NCI-H748 treated with DMSO at 0.1 percent for 48 hours (cell line): ENCODE results near the gene IQCH.

Experiments
- DNase-seq: peaks from one replicate; lab custom pipeline; 2025; lab: John Stamatoyannopoulos, UW

IQCH gene

GRCh38 chr15:67300266-67301025 is 45.9 kb downstream of the IQCH start:
- DNase-seq, result no peak

GRCh38 chr15:67303490-67304363 is 49.1 kb downstream of the IQCH start:
- peak; percentile 1 for DNase-seq

- no peak for DNase-seq
Observed at GRCh38 chr15:67304778-67305177, 50.2 kb downstream of the IQCH start.

DNA sequence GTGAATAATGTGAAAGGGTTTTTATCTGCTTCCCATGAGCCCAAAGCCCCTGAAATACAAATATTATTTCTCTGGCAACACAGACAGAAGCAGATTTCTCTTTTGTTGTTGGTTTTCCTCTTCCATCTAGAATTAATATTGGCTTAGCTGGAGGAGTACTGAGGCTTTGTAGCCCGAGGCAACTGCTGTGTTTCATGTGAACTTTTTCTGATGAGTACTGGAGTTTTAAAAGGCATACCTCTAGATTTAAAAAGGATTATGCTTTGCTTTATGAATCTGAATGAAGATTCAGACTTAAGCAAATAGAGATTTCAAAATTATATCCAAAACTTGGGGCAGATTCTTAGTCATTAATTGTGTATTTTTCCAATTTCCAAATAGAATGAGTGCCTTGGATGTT is 50.9 kb downstream of the IQCH start:
- DNase-seq, result no peak

- no peak for DNase-seq
Observed at GRCh38 chr15:67307156-67307555, 52.6 kb downstream of the IQCH start.

GRCh38 chr15:67307889-67308597 is 53.5 kb downstream of the IQCH start:
- no peak for DNase-seq

GRCh38 chr15:67311731-67312130 is 57.1 kb downstream of the IQCH start:
- DNase-seq, result no peak

DNA sequence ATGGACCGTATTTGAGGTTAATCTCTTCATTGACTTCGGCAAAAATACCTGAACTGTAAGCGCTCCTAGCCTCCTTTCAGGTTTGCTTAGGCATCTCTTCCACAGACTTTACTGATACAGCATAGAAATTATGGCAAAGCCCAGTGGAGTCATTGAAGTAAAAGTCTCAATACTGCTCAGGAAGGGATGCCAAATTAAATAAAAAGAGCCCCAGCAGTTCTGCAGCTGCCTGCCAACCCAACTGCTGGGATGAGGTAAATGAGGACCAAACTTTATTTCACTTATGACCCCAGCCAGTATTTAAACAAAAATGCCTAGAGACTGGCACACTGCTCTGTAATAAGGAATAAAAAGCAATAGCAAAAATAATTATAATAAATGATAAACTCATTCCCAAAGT is 65.4 kb downstream of the IQCH start:
- DNase-seq, result no peak

GRCh38 chr15:67321352-67321751 is 66.8 kb downstream of the IQCH start:
- DNase-seq, result no peak

DNA sequence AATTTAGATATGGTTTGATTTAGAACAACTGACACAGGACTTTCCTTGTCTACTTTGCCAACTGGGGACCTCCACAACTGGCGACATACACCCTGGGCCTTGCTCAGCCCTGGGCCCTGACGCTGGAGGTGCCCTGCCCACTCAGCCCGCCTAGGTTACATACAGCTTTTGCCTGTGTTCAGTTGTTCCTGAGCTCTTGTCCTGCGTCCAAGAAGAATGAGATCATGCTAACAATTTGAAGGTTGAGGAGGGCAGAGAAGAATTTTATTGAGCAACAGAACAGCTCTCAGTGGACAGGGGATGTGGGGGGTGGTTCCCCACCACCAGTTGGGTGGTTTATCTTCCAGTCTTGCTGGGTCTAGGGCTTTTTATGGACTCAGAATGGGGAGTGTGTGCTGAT is 67.9 kb downstream of the IQCH start:
- no peak for DNase-seq

- DNase-seq, result no peak
Observed at GRCh38 chr15:67327312-67327711, 72.7 kb downstream of the IQCH start.

- no peak for DNase-seq
Observed at GRCh38 chr15:67327737-67328136, 73.2 kb downstream of the IQCH start.

DNA sequence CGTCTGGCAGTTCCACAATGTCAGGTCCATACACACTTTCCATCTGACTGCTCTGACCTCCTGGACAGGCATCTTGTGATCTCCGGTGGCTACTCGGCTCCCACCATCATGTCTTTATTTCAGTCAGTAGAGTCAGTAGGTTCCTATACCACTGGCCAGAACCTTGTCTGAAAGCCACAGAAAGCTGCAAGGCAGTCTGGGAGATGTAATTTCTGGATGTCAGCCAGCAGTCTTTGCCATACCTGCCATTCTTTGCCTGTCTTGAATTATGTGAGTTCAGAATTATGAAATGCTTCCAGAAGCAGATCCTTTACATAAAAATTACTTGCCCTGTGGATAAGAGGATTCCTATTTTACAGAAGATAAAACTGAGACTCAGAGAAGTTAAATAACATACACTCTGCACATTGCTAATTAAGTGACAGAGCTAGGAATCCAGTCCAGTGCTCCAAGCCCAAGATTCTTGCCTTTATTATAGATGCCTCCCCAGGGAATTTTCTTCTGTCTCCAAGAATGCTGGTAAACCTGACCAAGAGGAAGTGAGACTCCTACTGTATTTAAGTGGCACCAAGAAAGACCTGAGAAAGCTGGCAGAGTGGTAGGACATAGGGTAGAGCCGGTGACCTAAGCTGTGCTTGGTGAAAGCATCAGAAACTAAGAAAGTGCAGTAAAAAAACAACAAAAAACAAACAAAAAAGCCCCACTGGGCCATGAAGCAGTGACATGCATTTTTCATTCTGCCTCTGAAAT is 75.6 kb downstream of the IQCH start:
- no peak for DNase-seq

- no peak for DNase-seq
Observed at GRCh38 chr15:67331676-67332075, 77.1 kb downstream of the IQCH start.

DNA sequence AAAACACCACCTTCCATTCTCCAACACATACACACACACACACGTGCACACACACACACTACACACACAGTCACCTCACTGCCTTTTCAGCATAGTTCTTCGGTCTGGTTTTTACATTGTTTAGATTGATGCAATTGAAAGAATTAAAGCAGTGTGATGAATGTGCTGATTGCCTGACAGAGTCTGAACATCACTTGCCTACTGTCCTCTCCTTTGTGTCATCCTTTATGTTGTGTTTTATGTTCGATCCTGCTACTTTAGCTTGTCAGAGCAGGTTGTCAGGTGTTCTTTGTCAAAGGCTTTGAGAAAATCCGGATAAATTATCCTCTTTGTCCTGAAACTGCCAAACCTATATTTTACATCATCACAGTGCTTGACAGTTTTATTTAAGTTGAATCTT is 80.4 kb downstream of the IQCH start:
- no peak for DNase-seq

- DNase-seq, result no peak
Observed at GRCh38 chr15:67335534-67336222, 81.1 kb downstream of the IQCH start.

DNA sequence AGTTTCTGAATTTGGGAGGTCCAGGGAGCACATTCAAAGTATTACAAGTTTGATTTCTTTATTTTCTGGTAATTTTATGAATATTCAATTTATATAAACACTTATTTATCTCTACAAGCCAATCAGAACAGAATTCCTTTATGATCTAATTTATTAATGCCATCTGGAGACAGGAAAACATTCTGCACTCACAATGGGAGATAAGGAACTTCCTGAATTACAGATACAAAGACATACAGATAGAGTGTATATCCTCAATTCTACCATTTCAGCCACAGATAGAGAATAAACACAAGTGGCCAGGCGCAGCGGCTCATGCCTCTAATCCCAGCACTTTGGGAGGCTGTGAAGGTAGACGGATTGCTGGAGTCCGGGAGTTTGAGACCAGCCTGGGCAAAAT is 86.0 kb downstream of the IQCH start:
- no peak for DNase-seq

DNA sequence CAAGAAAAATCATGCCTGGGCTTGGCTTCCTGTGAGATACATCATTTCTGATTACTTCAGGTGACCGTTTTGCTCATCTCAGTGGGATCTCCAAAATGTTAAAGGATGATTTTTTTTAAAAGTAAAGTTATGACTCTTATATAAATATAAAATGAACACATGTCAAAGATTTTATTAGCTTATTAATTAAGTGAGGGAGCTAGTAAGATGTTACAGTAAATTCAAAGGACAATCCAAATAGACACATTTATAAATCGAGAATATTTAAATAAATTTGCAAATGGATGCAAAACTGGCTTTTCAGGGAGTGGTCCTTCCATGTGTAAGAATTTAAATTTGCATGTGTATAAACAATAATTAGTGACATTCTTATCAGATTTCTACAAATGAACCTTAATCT is 87.0 kb downstream of the IQCH start:
- DNase-seq, result no peak

DNA sequence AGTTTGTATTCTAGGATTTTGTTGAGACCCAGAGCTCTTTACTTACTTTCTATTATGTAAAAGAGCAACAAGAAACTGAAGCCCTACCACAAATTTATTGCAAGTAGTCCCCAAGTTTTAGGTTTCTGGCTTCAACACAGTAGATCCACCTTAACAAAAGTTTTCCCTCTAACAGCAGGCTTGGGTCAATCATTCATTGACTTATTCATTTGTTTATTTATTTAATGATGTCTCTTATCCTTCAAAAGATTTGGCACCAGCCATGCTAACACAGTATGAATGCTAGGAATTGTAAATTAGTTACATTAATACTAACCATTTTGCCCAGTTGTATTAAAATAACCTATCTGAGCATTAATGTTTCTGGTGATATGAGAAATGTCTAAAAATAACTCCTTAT is 88.6 kb downstream of the IQCH start:
- no peak for DNase-seq

- no peak for DNase-seq
Observed at GRCh38 chr15:67349634-67350033, 95.0 kb downstream of the IQCH start.

- no peak for DNase-seq
Observed at GRCh38 chr15:67350042-67350441, 95.5 kb downstream of the IQCH start.
